Ishikawa (cell line): ENCODE measurements around the gene USP22.

Source experiments
- CEBPB ChIP-seq: IDR thresholded peaks from 2 replicates; pipeline ENCODE4 v1.6.1; 2012
- CREB1 ChIP-seq: IDR thresholded peaks from 2 replicates; pipeline ENCODE4 v1.6.1; 2012; ENCODE audit warnings: low read depth
- EGR1 ChIP-seq: IDR thresholded peaks from 2 replicates; pipeline ENCODE4 v1.6.1; 2012
- EP300 ChIP-seq: IDR thresholded peaks from 2 replicates; pipeline ENCODE4 v1.6.1; 2012; ENCODE audit warnings: borderline replicate concordance
- FOXM1 ChIP-seq: IDR thresholded peaks from 2 replicates; pipeline ENCODE4 v1.6.1; 2012; ENCODE audit warnings: low read depth, borderline replicate concordance
- NFIC ChIP-seq: IDR thresholded peaks from 2 replicates; pipeline ENCODE4 v1.6.1; 2012
- RAD21 ChIP-seq: IDR thresholded peaks from 2 replicates; pipeline ENCODE4 v1.6.1; 2012; ENCODE audit warnings: low read depth
- TAF1 ChIP-seq: IDR thresholded peaks from 2 replicates; pipeline ENCODE4 v1.6.1; 2012; ENCODE audit warnings: low read depth, mild to moderate bottlenecking
- TCF12 ChIP-seq: IDR thresholded peaks from 2 replicates; pipeline ENCODE4 v1.6.1; 2012; ENCODE audit warnings: low read depth
- TEAD4 ChIP-seq: IDR thresholded peaks from 2 replicates; pipeline ENCODE4 v1.6.1; 2012
- YY1 ChIP-seq: IDR thresholded peaks from 2 replicates; pipeline ENCODE4 v1.6.1; 2012; ENCODE audit warnings: low read depth
- ZBTB7A ChIP-seq: IDR thresholded peaks from 2 replicates; pipeline ENCODE4 v1.6.1; 2012; ENCODE audit warnings: low read depth
- TF ChIP-seq, protein P1 (sequence below): IDR thresholded peaks from 2 replicates; pipeline ENCODE4 v1.6.1; 2012; ENCODE audit warnings: low read depth, mild to moderate bottlenecking
- TF ChIP-seq, protein P2 (sequence below): IDR thresholded peaks from 2 replicates; pipeline ENCODE4 v1.6.1; 2012
- TF ChIP-seq, protein P3 (sequence below): IDR thresholded peaks from 2 replicates; pipeline ENCODE4 v1.6.1; 2012

USP22 gene

DNA sequence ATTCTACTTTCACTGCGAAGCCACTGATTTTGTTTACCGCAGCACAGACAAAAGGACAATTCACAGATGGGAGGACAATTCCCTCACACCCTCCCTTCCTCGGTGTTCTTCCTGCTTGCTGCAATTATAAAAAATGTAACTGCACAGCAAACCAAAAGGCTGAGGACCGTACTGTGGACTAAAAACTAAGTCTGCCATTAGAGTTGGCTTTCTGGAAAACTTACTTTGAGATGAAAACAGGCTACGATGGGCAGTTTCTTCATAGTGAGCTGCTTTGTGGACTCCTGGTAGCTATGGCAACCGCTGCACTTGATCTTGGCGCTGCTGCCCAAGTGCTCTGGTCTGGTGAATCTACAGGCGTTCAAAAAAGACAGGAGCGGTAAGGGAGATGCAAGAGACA is 35.2 kb downstream of the USP22 start:
- no peak for TF ChIP-seq TEAD4
- TF ChIP-seq, protein P1, sequence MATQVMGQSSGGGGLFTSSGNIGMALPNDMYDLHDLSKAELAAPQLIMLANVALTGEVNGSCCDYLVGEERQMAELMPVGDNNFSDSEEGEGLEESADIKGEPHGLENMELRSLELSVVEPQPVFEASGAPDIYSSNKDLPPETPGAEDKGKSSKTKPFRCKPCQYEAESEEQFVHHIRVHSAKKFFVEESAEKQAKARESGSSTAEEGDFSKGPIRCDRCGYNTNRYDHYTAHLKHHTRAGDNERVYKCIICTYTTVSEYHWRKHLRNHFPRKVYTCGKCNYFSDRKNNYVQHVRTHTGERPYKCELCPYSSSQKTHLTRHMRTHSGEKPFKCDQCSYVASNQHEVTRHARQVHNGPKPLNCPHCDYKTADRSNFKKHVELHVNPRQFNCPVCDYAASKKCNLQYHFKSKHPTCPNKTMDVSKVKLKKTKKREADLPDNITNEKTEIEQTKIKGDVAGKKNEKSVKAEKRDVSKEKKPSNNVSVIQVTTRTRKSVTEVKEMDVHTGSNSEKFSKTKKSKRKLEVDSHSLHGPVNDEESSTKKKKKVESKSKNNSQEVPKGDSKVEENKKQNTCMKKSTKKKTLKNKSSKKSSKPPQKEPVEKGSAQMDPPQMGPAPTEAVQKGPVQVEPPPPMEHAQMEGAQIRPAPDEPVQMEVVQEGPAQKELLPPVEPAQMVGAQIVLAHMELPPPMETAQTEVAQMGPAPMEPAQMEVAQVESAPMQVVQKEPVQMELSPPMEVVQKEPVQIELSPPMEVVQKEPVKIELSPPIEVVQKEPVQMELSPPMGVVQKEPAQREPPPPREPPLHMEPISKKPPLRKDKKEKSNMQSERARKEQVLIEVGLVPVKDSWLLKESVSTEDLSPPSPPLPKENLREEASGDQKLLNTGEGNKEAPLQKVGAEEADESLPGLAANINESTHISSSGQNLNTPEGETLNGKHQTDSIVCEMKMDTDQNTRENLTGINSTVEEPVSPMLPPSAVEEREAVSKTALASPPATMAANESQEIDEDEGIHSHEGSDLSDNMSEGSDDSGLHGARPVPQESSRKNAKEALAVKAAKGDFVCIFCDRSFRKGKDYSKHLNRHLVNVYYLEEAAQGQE, result no peak
- TF ChIP-seq FOXM1, result no peak
- TF ChIP-seq CEBPB, result no peak
- TF ChIP-seq EP300, result no peak
- TF ChIP-seq RAD21, result no peak
- TF ChIP-seq NFIC, result no peak
- TF ChIP-seq TCF12, result no peak
- TF ChIP-seq CREB1, result no peak
- no peak for TF ChIP-seq ZBTB7A
- TF ChIP-seq YY1, result no peak
- TF ChIP-seq, protein P2, sequence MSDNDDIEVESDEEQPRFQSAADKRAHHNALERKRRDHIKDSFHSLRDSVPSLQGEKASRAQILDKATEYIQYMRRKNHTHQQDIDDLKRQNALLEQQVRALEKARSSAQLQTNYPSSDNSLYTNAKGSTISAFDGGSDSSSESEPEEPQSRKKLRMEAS, result no peak
- TF ChIP-seq TAF1, result no peak
- no peak for TF ChIP-seq EGR1
- TF ChIP-seq, protein P3, sequence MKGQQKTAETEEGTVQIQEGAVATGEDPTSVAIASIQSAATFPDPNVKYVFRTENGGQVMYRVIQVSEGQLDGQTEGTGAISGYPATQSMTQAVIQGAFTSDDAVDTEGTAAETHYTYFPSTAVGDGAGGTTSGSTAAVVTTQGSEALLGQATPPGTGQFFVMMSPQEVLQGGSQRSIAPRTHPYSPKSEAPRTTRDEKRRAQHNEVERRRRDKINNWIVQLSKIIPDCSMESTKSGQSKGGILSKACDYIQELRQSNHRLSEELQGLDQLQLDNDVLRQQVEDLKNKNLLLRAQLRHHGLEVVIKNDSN, result no peak

DNA sequence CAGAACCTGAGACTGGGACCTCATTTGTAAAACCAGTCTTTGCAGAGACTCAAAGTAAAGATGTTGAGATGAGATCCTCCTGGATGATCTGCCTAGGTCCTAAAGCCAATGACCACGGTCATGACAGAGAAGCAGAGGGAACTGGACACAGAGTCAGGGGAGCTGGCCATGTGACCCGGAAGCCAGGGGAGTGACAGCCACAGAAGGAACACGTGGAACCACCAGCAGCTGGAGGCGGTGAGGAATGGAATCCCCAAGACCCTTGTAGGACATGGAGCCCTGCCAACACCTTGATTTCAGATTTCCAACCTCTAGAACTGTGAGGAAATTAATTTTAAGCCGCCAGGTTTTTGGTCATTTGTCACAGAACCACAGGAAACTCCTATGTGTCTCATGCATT is 37.0 kb downstream of the USP22 start:
- TF ChIP-seq, protein P3, result no peak
- TF ChIP-seq, protein P1, result no peak
- TF ChIP-seq ZBTB7A, result no peak
- no peak for TF ChIP-seq EGR1
- TF ChIP-seq CREB1, result no peak
- TF ChIP-seq RAD21, result no peak

DNA sequence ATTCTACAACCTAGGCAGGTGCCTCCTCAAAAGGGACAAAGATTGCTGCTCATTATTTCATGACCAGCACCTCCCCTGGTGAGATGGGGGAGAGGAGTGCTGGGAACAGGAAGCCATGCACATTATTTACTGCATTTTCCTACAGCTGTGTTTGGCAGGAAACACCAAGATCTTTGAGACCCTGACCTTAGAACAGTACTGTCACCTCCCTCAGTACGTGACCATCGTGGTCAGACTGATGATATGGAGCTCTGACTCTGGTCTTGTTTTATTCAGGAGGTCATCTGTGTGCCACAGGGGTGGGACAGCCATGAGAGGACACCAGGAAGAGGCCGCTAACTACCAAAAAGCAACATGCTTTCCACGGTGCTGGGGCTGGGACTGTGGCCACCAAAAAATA is 37.4 kb downstream of the USP22 start:
- TF ChIP-seq FOXM1, result no peak
- TF ChIP-seq, protein P1, result no peak

DNA sequence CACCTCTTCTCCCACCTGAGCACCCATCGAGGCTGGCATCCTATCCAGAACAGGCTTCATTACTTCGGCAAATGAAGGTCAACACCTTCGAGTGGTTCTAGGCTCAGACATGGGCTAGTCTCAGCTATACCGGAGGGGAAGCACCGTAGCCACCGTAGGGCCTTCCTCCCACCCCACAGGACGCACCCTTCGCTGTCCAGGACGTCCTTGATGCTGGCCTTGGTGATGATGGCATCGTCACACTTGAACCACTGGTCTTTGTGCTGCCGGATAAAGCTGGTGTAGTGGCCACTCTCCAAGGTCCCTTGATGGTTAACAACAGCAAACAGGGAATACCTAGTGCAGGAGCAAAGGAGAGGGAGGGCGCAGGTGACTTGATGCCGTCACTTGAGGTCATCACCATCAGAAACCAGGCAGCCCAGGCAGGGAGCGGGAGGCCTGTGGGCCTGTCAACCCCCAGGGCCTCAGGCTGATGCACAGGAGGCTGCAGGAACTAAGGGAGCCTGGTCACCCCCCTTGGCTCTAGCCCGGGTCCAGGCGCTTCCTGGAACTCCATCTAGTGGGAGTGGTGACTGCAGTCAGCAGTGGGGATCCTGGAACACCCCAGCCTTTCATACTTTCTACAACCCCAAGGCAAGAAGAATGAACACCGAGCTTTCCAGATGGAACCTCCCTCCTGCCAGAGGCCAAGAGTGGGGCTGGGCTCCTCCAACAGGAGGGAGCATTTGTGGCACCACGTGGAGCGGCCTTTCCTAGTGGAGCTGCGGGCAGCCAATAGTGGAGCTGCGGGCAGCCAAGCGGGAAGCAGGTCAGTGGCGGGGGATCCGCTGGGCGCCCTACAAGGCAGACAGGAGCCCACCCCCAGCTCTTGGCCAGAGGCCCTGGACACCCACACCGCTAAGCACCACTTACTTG is 38.5 kb downstream of the USP22 start:
- TF ChIP-seq FOXM1 (no peak), TCF12 (no peak), EGR1 (no peak), YY1 (no peak), CREB1 (no peak), RAD21 (no peak), EP300 (no peak), CEBPB (no peak)
- TF ChIP-seq, protein P1, result no peak
- TF ChIP-seq, protein P2, result no peak
